ENCODE data around the gene ARHGAP22. TPM values are rescaled to one million over a fixed set of nuclear protein-coding genes. Genes with fewer than 3 reads are reported as not detected.

ARHGAP22 gene
- polyA plus RNA-seq, 1 experiment, result 7.2 TPM

GRCh38 chr10:48520184-48520506, 84.7 kb downstream of the ARHGAP22 start:
- CTCF ChIA-PET, result interaction anchor here (0.7 to 8.5 kb wide), 4 partner anchors 11 to 204 kb away, joined by 3 to 87 read pairs (median 6); no protein-coding TSS in a partner anchor
- no peak for DNase-seq (ENCODE audit: low read depth)
- Histone ChIP-seq H3K27me3 (ENCODE audit: control insufficient read depth, insufficient read depth, low read length) (no peaks in the 10 kb centered on the region), H3K36me3 (ENCODE audit: control insufficient read depth, insufficient read depth, low read length) (no peaks in the 10 kb centered on the region; the same call in 1 of the 2 replicates), H3K4me3 (ENCODE audit: low read depth, low read length) (no peak overlapping the region)
- TF ChIP-seq CTCF (IDR thresholded peaks at IDR 0.05; ENCODE audit: insufficient read depth, low read depth, low read length), result no peak
- POLR2A ChIA-PET, result no interaction called here

GRCh38 chr10:48519481-48520183, 85.2 kb downstream of the ARHGAP22 start:
- no peak for DNase-seq (ENCODE audit: low read depth)
- no peak for TF ChIP-seq CTCF (IDR thresholded peaks at IDR 0.05; ENCODE audit: insufficient read depth, low read depth, low read length)
- H3K27me3 ChIP-seq (ENCODE audit: control insufficient read depth, insufficient read depth, low read length), result no peaks in the 10 kb centered on the region
- POLR2A ChIA-PET, result no interaction called here
- H3K36me3 ChIP-seq (ENCODE audit: control insufficient read depth, insufficient read depth, low read length), result no peaks in the 10 kb centered on the region; the same call in 1 of the 2 replicates
- CTCF ChIA-PET, result interaction anchor here (0.9 to 1.6 kb wide), 2 partner anchors 10 to 136 kb away, joined by 3 to 4 read pairs; no protein-coding TSS in a partner anchor
- H3K4me3 ChIP-seq (ENCODE audit: low read depth, low read length), result no peak overlapping the region

- DNase-seq (ENCODE audit: low read depth), result no peak
- Histone ChIP-seq H3K4me3 (ENCODE audit: low read depth, low read length) (no peak overlapping the region), H3K36me3 (ENCODE audit: control insufficient read depth, insufficient read depth, low read length) (no peaks in the 10 kb centered on the region; the same call in 1 of the 2 replicates), H3K27me3 (ENCODE audit: control insufficient read depth, insufficient read depth, low read length) (no peaks in the 10 kb centered on the region)
- ChIA-PET POLR2A (no interaction called here), CTCF (interaction anchor here (0.9 to 1.6 kb wide), 2 partner anchors 10 to 137 kb away, joined by 3 to 4 read pairs; no protein-coding TSS in a partner anchor)
- no peak for TF ChIP-seq CTCF (IDR thresholded peaks at IDR 0.05; ENCODE audit: insufficient read depth, low read depth, low read length)
Measured at GRCh38 chr10:48518986-48519385, 85.9 kb downstream of the ARHGAP22 start.

- DNase-seq (ENCODE audit: low read depth), result no peak
- Histone ChIP-seq H3K36me3 (ENCODE audit: control insufficient read depth, insufficient read depth, low read length) (no peaks in the 10 kb centered on the region; the same call in 1 of the 2 replicates), H3K27me3 (ENCODE audit: control insufficient read depth, insufficient read depth, low read length) (no peaks in the 10 kb centered on the region), H3K4me3 (ENCODE audit: low read depth, low read length) (no peak overlapping the region)
- POLR2A ChIA-PET, result no interaction called here
- no peak for TF ChIP-seq CTCF (IDR thresholded peaks at IDR 0.05; ENCODE audit: insufficient read depth, low read depth, low read length)
- CTCF ChIA-PET, result interaction anchor here (1.6 kb wide), 1 partner anchor 9 kb away, joined by 4 read pairs; no protein-coding TSS in a partner anchor
Measured at GRCh38 chr10:48517911-48518811, 86.7 kb downstream of the ARHGAP22 start.

- TF ChIP-seq CTCF (IDR thresholded peaks at IDR 0.05; ENCODE audit: insufficient read depth, low read depth, low read length), result no peak
Measured at GRCh38 chr10:48517482-48517881, 87.4 kb downstream of the ARHGAP22 start.

More at GRCh38 chr10:48517482-48517881, 87.4 kb downstream of the ARHGAP22 start:
- ChIA-PET CTCF (interaction anchor here (1.2 kb wide), 1 partner anchor 138 kb away, joined by 3 read pairs; no protein-coding TSS in a partner anchor), POLR2A (no interaction called here)
- DNase-seq (ENCODE audit: low read depth), result no peak
- no peaks in the 10 kb centered on the region; the same call in 1 of the 2 replicates for H3K36me3 ChIP-seq (ENCODE audit: control insufficient read depth, insufficient read depth, low read length)
- no peaks in the 10 kb centered on the region for H3K27me3 ChIP-seq (ENCODE audit: control insufficient read depth, insufficient read depth, low read length)
- H3K4me3 ChIP-seq (ENCODE audit: low read depth, low read length), result no peak overlapping the region

Data from BJ (cell line).